B cell (primary cell): Measurements from ENCODE around the gene ERN1. TPM values are rescaled to one million over a fixed set of nuclear protein-coding genes. Genes with fewer than 3 reads are reported as not detected.

Experiments
- ATAC-seq: fragments of 200-7000 bp; cut with Tn5 transposase; one replicate; pipeline ENCODE4 v1.10.0; 2021; ENCODE audit warnings: low read depth, mild to moderate bottlenecking, moderate number of reproducible peaks, moderate library complexity
- CTCF ChIA-PET: fragments of 350-600 bp; sonication (Branson Sonifier 250); formaldehyde crosslinking; loops from one replicate; lab custom pipeline; 2021; ENCODE audit warnings: antibody characterized with exemption, inconsistent platforms; lab: Charles Lee
- POLR2A ChIA-PET: fragments of 350-600 bp; sonication (Branson Sonifier 250); formaldehyde crosslinking; loops from one replicate; lab custom pipeline; 2021; ENCODE audit warnings: antibody characterized with exemption; lab: Charles Lee
- DNase-seq: peaks from one replicate; pipeline ENCODE4 v3.0.0; 2013
- H2AFZ ChIP-seq: 2 replicates; pipeline ENCODE4 v1.6.1; 2012; ENCODE audit warnings: mild to moderate bottlenecking, low read depth, low read length; ENCODE audit not compliant: insufficient read depth, poor library complexity, severe bottlenecking
- H3K27ac ChIP-seq, 2 donors: 1 replicate in 1 of 2; 2 replicates in 1 of 2; pipeline ENCODE4 v1.5.1; 2012 to 2013; ENCODE audit warnings: low read length in 2 of 2, mild to moderate bottlenecking in 2 of 2, moderate library complexity in 1 of 2
- H3K27me3 ChIP-seq, 4 experiments: fragments of 200-600 bp in 1 of 4; sonication (generic) in 1 of 4; replicated peaks in 1 of 4; 1 replicate in 2 of 4; 2 replicates in 2 of 4; pipeline versions ENCODE4 v1.6.1 to v1.7.0; 2013 to 2016; ENCODE audit warnings: low read length in 3 of 4, mild to moderate bottlenecking in 2 of 4, mixed read lengths in 1 of 4, moderate library complexity in 1 of 4; ENCODE audit not compliant: insufficient read depth in 4 of 4, control insufficient read depth in 3 of 4; ENCODE audit errors: control extremely low read depth in 1 of 4
- H3K36me3 ChIP-seq, 2 experiments: replicated peaks in 1 of 2; 1 replicate in 1 of 2; 2 replicates in 1 of 2; pipeline versions ENCODE4 v1.6.1 to v1.7.1; 2013; ENCODE audit warnings: low read length in 1 of 2; ENCODE audit not compliant: insufficient read depth in 2 of 2, control insufficient read depth in 1 of 2; ENCODE audit errors: control extremely low read depth in 1 of 2, extremely low read depth in 1 of 2
- H3K4me1 ChIP-seq, 2 donors: fragments of 200-600 bp in 1 of 2; sonication (generic) in 1 of 2; 1 replicate in 1 of 2; 2 replicates in 1 of 2; pipeline versions ENCODE4 v1.5.1 to v1.6.1; 2013 to 2017; ENCODE audit warnings: low read length in 2 of 2; ENCODE audit not compliant: control insufficient read depth in 2 of 2, insufficient read depth in 2 of 2
- H3K4me2 ChIP-seq: replicated peaks from 2 replicates; pipeline ENCODE3; 2012; ENCODE audit warnings: mild to moderate bottlenecking, low read depth, low read length; ENCODE audit not compliant: poor library complexity, severe bottlenecking
- H3K4me3 ChIP-seq, 5 experiments: fragments of 200-600 bp in 1 of 5; sonication (generic) in 1 of 5; 1 replicate in 3 of 5; 2 replicates in 2 of 5; pipeline versions ENCODE4 v1.5.1 to v1.7.0; 2011 to 2016; ENCODE audit warnings: low read length in 4 of 5, mild to moderate bottlenecking in 4 of 5, low read depth in 2 of 5, control low read depth in 1 of 5, moderate library complexity in 1 of 5; ENCODE audit not compliant: insufficient read depth in 1 of 5; ENCODE audit errors: control extremely low read depth in 1 of 5, extremely low read depth in 1 of 5
- H3K79me2 ChIP-seq: fragments of 200-600 bp; sonication (generic); one replicate; pipeline ENCODE4 v1.6.0; 2016; ENCODE audit warnings: low read length; ENCODE audit not compliant: control insufficient read depth, insufficient read depth
- H3K9ac ChIP-seq: fragments of 200-600 bp; sonication (generic); 2 replicates; pipeline ENCODE4 v1.6.1; 2017; ENCODE audit warnings: mild to moderate bottlenecking, low read length, moderate library complexity
- H3K9me3 ChIP-seq, 3 donors: one replicate each; pipeline versions ENCODE4 v1.6.1 to v1.7.1; 2013; ENCODE audit warnings: low read length in 2 of 3; ENCODE audit not compliant: control insufficient read depth in 2 of 3, insufficient read depth in 1 of 3; ENCODE audit errors: control extremely low read depth in 1 of 3
- H4K20me1 ChIP-seq: 2 replicates; pipeline ENCODE4 v1.6.0; 2012; ENCODE audit warnings: mild to moderate bottlenecking, low read length; ENCODE audit not compliant: insufficient read depth, control insufficient read depth, poor library complexity, severe bottlenecking
- H3K27ac Mint-ChIP-seq: one replicate; pipeline ENCODE4 v1.8.0; 2021; ENCODE audit warnings: mixed read lengths
- H3K27me3 Mint-ChIP-seq: one replicate; pipeline ENCODE4 v1.8.0; 2021; ENCODE audit warnings: mixed read lengths
- H3K4me1 Mint-ChIP-seq: one replicate; pipeline ENCODE4 v1.8.0; 2021; ENCODE audit warnings: mixed read lengths
- H3K4me3 Mint-ChIP-seq: one replicate; pipeline ENCODE4 v1.8.0; 2021; ENCODE audit warnings: mixed read lengths
- H3K9me3 Mint-ChIP-seq: one replicate; pipeline ENCODE4 v1.8.0; 2022; ENCODE audit warnings: mixed read lengths; ENCODE audit not compliant: insufficient read depth
- EZH2 ChIP-seq: IDR thresholded peaks from 2 replicates; pipeline ENCODE4 v1.6.1; 2012; ENCODE audit warnings: borderline replicate concordance, low read depth, mild to moderate bottlenecking, moderate library complexity, low read length; ENCODE audit not compliant: insufficient read depth, poor library complexity, severe bottlenecking
- WGBS: methylation state at CpG from one replicate; pipeline ENCODE4 v1.1.5; 2013; ENCODE audit warnings: missing lambda C conversion rate; ENCODE audit not compliant: insufficient coverage; 5-methylcytosine and 5-hydroxymethylcytosine counted together
- intact Hi-C: fragments of 100-400 bp; cut with micrococcal nuclease; formaldehyde crosslinking; loops from one replicate; pipeline ENCODE4 v1.10.0; 2022
- polyA plus RNA-seq: library from polyadenylated mRNA; depleted of rRNA; stranded (reverse); fragments of >200 nt; gene quantifications from 2 replicates; pipeline ENCODE4 v1.2.3, GENCODE V29; 2012
- total RNA-seq, 2 donors: library from RNA; stranded (reverse); fragments of 120-200 nt in 1 of 2; gene quantifications; 1 replicate in 1 of 2; 2 replicates in 1 of 2; pipeline versions ENCODE4 v1.2.3 to v1.2.4, GENCODE V29; 2013 to 2022
- TF ChIP-seq, protein P1 (sequence below): fragments of 200-600 bp; IDR thresholded peaks from one replicate; pipeline ENCODE4 v1.8.0; 2022; ENCODE audit warnings: antibody characterized with exemption, mild to moderate bottlenecking

Gene ERN1
- total and polyA plus RNA-seq, 2 donors (not counting 1 experiment from before 2014, with no cell fraction given) = 7.0 to 19.4 TPM

DNA sequence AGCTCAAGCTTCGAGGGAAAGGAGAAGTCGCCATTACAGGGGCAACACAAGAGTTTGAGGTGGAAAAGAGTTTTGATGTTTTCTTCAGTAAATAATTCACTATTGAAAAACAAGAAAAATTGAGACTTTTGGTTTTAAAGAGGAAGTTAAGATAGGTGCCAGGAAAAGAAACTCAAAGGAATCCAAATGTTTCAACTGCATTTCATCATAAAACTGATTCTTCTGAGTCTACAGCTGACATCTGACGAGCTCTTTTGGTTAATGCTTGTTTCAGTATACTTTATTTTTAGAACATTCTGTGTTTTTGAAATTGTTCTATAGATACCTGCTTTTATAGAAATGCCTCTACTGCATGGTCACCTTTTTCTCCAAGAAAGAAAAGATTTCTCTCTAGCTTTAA lies 54.0 kb downstream of the ERN1 start:
- intact Hi-C loops = no loop called here
- Mint-ChIP-seq H3K4me1 (peaks cover 33% of the 10 kb centered on the region), H3K27ac (no peak overlapping the region), H3K27me3 (no peaks in the 10 kb centered on the region), H3K9me3 (no peaks in the 10 kb centered on the region), H3K4me3 (no peak overlapping the region)
- Histone ChIP-seq H3K27ac (no peak overlapping the region), H3K36me3 (peaks cover 0 to 2% of the 10 kb centered on the region in 2 experiments), H4K20me1 (no peaks in the 10 kb centered on the region), H3K79me2 (no peaks in the 10 kb centered on the region), H3K4me2 (no peak overlapping the region), H3K4me1 (peaks cover 27 to 37% of the 10 kb centered on the region in 2 donors), H3K9ac (no peak overlapping the region), H3K9me3 (no peaks in the 10 kb centered on the region), H3K27me3 (no peaks in the 10 kb centered on the region), H2AFZ (no peak overlapping the region), H3K4me3 (no peak overlapping the region)
- DNase-seq = no peak
- WGBS = no CpG with 5 or more reads among the region's 3 CpGs
- POLR2A ChIA-PET = no interaction called here
- ATAC-seq = no peak
- no peak for TF ChIP-seq EZH2
- TF ChIP-seq, protein P1, sequence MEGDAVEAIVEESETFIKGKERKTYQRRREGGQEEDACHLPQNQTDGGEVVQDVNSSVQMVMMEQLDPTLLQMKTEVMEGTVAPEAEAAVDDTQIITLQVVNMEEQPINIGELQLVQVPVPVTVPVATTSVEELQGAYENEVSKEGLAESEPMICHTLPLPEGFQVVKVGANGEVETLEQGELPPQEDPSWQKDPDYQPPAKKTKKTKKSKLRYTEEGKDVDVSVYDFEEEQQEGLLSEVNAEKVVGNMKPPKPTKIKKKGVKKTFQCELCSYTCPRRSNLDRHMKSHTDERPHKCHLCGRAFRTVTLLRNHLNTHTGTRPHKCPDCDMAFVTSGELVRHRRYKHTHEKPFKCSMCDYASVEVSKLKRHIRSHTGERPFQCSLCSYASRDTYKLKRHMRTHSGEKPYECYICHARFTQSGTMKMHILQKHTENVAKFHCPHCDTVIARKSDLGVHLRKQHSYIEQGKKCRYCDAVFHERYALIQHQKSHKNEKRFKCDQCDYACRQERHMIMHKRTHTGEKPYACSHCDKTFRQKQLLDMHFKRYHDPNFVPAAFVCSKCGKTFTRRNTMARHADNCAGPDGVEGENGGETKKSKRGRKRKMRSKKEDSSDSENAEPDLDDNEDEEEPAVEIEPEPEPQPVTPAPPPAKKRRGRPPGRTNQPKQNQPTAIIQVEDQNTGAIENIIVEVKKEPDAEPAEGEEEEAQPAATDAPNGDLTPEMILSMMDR = no peak
- CTCF ChIA-PET = interaction anchor here (1.0 to 3.2 kb wide), 6 partner anchors 13 to 189 kb away, joined by 3 to 27 read pairs (median 5); no protein-coding TSS in a partner anchor

DNA sequence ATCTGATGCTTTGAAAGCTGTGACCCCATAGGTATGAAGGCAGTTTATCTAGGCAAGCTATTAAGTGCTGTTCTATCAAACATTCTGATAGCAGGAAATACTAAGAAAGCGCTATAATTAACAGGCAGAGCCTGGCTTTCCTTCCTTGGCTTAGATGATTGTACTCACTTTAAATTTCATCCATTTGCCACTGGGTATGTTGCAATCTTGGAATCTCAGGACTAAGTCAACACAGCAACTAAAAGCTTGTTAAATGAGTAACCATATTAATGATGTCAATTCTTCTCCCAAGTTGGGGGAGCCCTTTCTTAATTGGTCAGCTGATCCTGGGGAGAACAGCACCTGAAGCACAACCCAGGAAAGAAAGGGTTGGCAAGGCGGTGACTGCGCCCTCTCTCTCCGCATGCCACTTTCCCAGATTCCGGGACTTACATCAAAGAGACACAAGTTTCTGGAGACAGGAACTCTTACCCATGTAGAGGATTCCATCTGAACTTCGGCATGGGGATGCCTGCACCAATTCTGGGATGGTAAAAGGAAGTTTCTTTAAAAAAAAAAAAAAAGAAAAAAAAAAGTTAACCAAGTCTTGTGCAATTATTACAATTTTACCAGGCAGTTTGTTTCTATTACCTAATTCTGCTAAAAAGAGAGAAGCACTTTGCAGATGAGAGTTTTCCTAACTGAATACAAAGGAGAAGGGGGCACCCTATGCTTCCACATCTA lies 55.1 kb downstream of the ERN1 start:
- peak overlapping the region; percentile 5 for H3K27ac Mint-ChIP-seq
- ATAC-seq = peak; percentile 44
- H3K79me2 ChIP-seq = no peaks in the 10 kb centered on the region
- no peak for TF ChIP-seq EZH2
- TF ChIP-seq, protein P1 = no peak
- peak overlapping the region; percentile 53 for H3K4me3 Mint-ChIP-seq
- H3K27me3 Mint-ChIP-seq = no peaks in the 10 kb centered on the region
- ChIA-PET POLR2A (interaction anchor here (0.9 to 1.0 kb wide), 2 partner anchors 54 to 155 kb away, joined by 5 to 6 read pairs; partner anchors contain the start of gene ICAM2), CTCF (interaction anchor here (0.7 to 3.2 kb wide), 14 partner anchors 10 to 226 kb away, joined by 3 to 27 read pairs (median 4); partner anchors contain the start of gene ICAM2)
- peaks cover 0 to 5% of the 10 kb centered on the region in 2 experiments for H3K36me3 ChIP-seq
- peaks cover 33% of the 10 kb centered on the region for H3K4me1 Mint-ChIP-seq
- H3K9ac ChIP-seq = peak overlapping the region; percentile 32
- peaks cover 0 to 2% (median 1%) of the 10 kb centered on the region in 3 donors for H3K9me3 ChIP-seq
- no peaks in the 10 kb centered on the region for H4K20me1 ChIP-seq
- H3K27me3 ChIP-seq = no peaks in the 10 kb centered on the region
- peak overlapping the region in 3 of 5 experiments; percentile 6 to 42 (median 13) for H3K4me3 ChIP-seq
- WGBS = 94% methylated on average over 2 of the region's 6 CpGs
- peaks cover 27 to 37% of the 10 kb centered on the region in 2 donors for H3K4me1 ChIP-seq
- no peak overlapping the region for H3K27ac ChIP-seq
- no peak for DNase-seq
- no peak overlapping the region for H2AFZ ChIP-seq
- H3K9me3 Mint-ChIP-seq = peaks cover 5% of the 10 kb centered on the region
- peak overlapping the region; percentile 63 for H3K4me2 ChIP-seq
- intact Hi-C loops = no loop called here
